Activated gamma-delta T cell (primary cell): ENCODE measurements around the gene PPL.
"Not testable (repeated sequence)": the region's sequence is repeated elsewhere in the genome, so short reads cannot be mapped to it uniquely, and the experiment has no call there.

ENCODE experiments used
- DNase-seq: peaks from one replicate; lab custom pipeline; 2025; lab: John Stamatoyannopoulos, UW
- total RNA-seq, 2 donors: gene quantifications; one replicate each; lab custom pipeline; 2026; lab: John Stamatoyannopoulos, UW

Gene PPL, protein sequence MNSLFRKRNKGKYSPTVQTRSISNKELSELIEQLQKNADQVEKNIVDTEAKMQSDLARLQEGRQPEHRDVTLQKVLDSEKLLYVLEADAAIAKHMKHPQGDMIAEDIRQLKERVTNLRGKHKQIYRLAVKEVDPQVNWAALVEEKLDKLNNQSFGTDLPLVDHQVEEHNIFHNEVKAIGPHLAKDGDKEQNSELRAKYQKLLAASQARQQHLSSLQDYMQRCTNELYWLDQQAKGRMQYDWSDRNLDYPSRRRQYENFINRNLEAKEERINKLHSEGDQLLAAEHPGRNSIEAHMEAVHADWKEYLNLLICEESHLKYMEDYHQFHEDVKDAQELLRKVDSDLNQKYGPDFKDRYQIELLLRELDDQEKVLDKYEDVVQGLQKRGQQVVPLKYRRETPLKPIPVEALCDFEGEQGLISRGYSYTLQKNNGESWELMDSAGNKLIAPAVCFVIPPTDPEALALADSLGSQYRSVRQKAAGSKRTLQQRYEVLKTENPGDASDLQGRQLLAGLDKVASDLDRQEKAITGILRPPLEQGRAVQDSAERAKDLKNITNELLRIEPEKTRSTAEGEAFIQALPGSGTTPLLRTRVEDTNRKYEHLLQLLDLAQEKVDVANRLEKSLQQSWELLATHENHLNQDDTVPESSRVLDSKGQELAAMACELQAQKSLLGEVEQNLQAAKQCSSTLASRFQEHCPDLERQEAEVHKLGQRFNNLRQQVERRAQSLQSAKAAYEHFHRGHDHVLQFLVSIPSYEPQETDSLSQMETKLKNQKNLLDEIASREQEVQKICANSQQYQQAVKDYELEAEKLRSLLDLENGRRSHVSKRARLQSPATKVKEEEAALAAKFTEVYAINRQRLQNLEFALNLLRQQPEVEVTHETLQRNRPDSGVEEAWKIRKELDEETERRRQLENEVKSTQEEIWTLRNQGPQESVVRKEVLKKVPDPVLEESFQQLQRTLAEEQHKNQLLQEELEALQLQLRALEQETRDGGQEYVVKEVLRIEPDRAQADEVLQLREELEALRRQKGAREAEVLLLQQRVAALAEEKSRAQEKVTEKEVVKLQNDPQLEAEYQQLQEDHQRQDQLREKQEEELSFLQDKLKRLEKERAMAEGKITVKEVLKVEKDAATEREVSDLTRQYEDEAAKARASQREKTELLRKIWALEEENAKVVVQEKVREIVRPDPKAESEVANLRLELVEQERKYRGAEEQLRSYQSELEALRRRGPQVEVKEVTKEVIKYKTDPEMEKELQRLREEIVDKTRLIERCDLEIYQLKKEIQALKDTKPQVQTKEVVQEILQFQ (N-terminal part only)
- total RNA-seq, result 0.05 to 0.13 reads per million in 2 donors

DNA sequence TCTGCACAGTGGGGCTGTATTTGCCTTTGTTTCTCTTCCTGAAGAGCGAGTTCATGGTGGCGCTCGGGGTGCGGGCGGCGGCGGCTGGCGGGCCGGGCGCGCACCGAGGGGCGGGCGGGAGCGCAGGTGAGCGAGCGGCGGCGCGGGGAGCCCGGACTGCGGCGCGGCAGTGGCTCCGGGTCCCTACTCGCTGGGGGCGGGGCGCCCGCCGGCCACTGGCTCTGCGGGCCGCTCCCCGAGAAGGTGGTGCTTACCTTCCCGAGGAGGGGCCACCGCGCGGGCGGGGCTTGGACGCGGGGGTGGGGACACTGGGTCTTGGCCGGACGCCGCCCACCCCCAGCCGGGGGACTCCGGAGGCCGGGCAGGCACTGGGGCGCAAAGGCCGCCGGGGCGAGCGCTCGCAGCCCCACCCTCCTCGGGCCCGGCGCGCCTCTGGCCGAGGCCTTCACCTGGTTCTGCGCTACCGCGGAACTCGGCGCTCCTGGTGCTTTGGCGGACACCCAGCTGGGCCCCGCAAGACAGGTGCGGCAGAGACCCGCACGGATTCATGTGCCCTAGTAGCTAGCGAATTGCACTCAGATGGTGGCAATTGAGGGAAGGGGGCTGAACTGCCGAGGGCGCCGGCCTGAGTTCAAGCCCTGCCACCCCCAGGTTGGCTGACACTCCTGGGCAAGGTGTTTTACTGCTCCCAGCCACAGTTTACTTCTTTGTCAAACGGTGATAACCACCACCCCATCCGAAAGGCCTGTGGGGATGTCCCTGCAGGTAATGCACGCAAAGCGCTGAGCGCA, at the start of gene PPL:
TSS of gene PPL (minus strand) at position 158 of the 791 bp plus-strand sequence. CDS start at position 55, 103 bp downstream.
- DNase-seq, result no peak

DNA sequence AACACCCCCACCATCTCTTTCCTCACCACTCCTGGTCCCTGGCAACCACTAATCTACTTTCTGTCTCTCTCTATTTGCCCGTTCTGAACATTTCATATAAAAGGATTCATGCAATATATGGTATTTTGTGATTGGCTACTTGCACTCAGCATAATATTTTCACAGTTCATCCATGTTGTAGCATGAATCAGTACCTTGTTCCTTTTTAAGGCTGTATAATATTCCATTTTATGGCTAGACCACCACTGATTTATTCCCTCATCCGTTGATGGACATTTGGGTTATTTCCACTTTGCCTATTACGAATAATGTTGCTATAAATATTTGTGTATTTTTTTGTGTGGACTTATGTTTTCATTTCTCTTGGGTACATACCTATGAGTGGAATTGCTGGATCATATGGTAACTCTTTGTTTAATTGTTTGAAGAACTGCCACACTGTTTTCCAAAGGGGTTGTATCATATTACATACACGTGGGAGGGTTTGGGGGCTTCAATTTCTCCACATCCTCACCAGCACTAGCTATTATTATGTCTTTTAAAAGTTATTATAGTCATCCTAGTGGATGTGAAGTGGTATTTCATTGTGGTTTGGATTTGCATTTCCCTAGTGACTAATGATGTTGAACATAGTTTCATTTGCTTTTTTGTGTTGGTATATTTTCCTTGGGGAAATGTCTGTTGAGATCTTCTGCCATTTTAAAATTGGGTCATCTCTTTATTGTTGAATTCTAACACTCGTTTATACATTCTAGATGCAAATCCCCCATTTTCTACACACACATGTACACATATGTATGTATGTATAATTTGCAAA, 47.4 kb upstream of the PPL start:
- DNase-seq, result no peak

GRCh38 chr16:4982056-4982867, 45.3 kb upstream of the PPL start:
- no peak for DNase-seq

GRCh38 chr16:4981473-4981872, 44.5 kb upstream of the PPL start:
- DNase-seq, result no peak

GRCh38 chr16:4980691-4981090, 43.7 kb upstream of the PPL start:
- DNase-seq, result no peak

GRCh38 chr16:4979736-4980660, 43.0 kb upstream of the PPL start:
- DNase-seq, result no peak

DNA sequence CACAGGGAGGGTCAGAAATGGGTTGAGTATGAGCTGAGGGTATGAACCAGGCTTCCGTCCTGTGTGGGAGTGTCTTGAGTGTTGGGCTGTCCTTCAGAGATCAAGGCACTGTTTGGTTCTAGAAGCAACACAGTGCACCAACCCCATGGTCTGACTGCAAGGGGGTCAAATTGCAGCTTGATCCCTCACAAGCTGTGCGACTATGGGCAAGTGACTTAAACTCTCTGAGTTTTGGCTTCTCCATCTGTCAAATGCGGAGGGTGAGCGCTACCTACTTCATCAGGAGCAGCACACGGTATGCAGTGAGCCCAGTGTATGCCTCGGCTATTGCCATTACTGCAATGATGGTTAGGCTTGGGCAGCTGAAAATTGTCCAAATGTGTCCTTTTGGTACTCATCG, 42.2 kb upstream of the PPL start:
- DNase-seq, result no peak

DNA sequence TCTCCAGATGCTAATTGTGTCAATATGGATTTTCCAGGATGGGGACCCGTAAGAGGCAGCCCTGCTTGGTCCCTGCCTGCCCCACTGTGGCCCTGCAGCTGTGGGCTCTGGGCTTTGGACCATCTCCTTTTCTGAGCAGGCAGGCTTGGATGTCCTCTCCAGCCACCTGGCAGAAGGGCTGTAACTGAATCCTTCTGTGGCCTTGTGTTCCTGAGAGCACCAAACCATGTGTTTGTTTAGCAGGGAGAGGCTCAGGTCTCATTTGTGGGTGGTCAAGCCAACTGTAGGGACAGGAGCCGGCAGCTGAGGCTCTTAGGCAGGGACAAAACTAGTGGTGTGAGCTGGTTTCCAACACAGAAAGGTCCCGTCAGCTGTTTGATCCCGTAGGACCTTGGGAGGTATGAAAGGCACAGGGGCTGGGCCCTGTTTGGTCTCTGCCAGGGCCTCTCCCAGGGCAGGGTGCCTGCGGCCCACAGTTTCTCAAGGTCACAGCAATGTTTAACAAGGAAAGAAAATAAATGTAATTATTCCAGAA, 39.7 kb upstream of the PPL start:
- no peak for DNase-seq

DNA sequence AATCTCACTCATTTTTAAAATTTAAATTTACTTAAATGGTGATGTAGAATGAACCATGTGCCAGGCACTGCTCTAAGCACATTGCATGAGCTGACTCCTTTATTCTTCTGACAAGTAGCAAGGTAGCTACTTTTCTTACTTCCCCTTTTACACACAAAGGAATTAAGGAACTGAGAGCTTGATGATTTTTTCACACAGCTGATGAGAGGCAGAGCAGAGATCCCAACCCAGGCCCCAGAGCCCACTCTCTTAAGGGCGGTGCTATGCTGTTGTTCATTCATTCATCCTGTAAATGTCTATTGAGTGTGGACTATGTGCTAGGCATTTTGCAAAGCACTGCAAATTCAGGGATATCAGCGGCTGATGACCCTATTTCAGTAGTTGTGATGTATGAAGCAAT, 39.1 kb upstream of the PPL start:
- DNase-seq, result no peak

DNA sequence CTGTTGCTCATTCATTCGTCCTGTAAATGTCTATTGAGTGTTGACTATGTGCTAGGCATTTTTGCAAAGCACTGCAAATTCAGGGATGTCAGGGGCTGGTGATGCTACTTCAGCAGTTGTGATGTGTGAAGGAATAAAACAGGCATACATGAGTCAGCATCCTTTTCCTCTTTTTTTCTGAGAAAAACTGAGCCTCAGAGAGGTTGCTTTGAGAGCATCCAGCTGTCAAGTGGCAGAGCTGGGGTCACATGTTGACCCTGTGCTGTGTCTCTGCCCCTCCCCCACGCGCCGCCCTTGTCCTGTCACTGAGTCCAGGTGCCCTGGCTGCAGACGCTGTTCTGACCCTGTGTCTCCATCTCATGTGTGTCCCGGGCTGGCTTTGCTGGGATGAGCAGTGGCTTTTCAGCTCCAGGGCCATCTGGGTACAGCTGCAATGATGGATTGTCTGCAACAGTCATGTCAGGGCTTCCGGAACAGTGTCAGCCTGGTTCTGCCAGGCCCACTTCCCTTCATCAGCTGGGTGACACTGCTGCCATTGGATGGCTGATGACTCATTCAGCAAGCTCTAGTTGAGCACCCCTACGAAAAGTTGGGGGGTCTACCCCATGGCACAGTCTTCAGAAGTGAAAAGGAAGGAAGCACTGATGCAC, 36.1 kb upstream of the PPL start:
- no peak for DNase-seq

- DNase-seq, result no peak
Observed at GRCh38 chr16:4970010-4970409, 33.1 kb upstream of the PPL start.

GRCh38 chr16:4968879-4969483, 32.0 kb upstream of the PPL start:
- no peak for DNase-seq

DNA sequence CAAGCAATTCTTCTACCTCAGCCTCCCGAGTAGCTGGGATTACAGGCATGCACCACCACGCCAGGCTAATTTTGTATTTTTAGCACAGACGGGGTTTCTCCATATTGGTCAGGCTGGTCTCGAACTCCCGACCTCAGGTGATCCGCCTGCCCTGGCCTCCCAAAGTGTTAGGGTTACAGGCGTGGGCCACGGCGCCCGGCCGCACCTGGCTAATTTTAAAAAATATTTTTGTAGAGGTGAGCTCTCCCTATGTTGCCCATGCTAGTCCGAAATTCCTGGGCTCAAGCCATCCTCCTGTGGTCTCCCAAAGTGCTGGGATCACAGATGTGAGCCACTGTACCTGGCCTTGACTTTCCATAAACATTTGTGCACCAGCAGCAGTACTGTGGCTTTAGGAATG, 31.3 kb upstream of the PPL start:
- not testable (repeated sequence) for DNase-seq

- DNase-seq, result no peak
Observed at GRCh38 chr16:4966736-4967453, 29.9 kb upstream of the PPL start.

- DNase-seq, result not testable (repeated sequence)
Observed at GRCh38 chr16:4963527-4963926, 26.6 kb upstream of the PPL start.

- DNase-seq, result no peak
Observed at GRCh38 chr16:4962716-4963115, 25.8 kb upstream of the PPL start.
